GM21447 (cell line): ENCODE measurements around the gene ZNF181.
A peak's percentile ranks its signal among the peaks of the same experiment; 100 is the strongest.
"Not testable (repeated sequence)": the region's sequence is repeated elsewhere in the genome, so short reads cannot be mapped to it uniquely, and the experiment has no call there.

Experiments
- ATAC-seq: cut with Tn5 transposase; IDR thresholded peaks from one replicate; pipeline ENCODE4 v1.9.1; 2021; ENCODE audit not compliant: unreplicated experiment

ZNF181 gene

GRCh38 chr19:34733746-34734536 is at the start of gene ZNF181:
Gene ZNF181 (plus strand): TSS chr19:34734243. CDS start chr19:34735038, 795 bp downstream.
- peak; percentile 75 for ATAC-seq

GRCh38 chr19:34685266-34685665 is 48.8 kb upstream of the ZNF181 start:
- ATAC-seq = not testable (repeated sequence)

- ATAC-seq = no peak
Measured at GRCh38 chr19:34686455-34686854, 47.6 kb upstream of the ZNF181 start.

GRCh38 chr19:34687348-34687747 is 46.7 kb upstream of the ZNF181 start:
- no peak for ATAC-seq

GRCh38 chr19:34688592-34688991 is 45.5 kb upstream of the ZNF181 start:
- ATAC-seq = no peak

- ATAC-seq = no peak
Measured at GRCh38 chr19:34690372-34690771, 43.7 kb upstream of the ZNF181 start.

- no peak for ATAC-seq
Measured at GRCh38 chr19:34692549-34692948, 41.5 kb upstream of the ZNF181 start.

GRCh38 chr19:34707661-34708060 is 26.4 kb upstream of the ZNF181 start:
- no peak for ATAC-seq

GRCh38 chr19:34711890-34712289 is 22.2 kb upstream of the ZNF181 start:
- ATAC-seq = no peak

GRCh38 chr19:34712395-34713261 is 21.4 kb upstream of the ZNF181 start:
- ATAC-seq = no peak

GRCh38 chr19:34713262-34713637 is 20.8 kb upstream of the ZNF181 start:
- no peak for ATAC-seq

GRCh38 chr19:34715357-34715756 is 18.7 kb upstream of the ZNF181 start:
- no peak for ATAC-seq

GRCh38 chr19:34722353-34722752 is 11.7 kb upstream of the ZNF181 start:
- no peak for ATAC-seq

GRCh38 chr19:34725400-34725799 is 8.6 kb upstream of the ZNF181 start:
- no peak for ATAC-seq

GRCh38 chr19:34731019-34731829 is 2.8 kb upstream of the ZNF181 start:
- ATAC-seq = no peak

GRCh38 chr19:34731964-34732363 is 2.1 kb upstream of the ZNF181 start:
- no peak for ATAC-seq

GRCh38 chr19:34732612-34733211 is 1.3 kb upstream of the ZNF181 start:
- no peak for ATAC-seq

GRCh38 chr19:34733266-34733745 is 737 bp upstream of the ZNF181 start:
- peak; percentile 8 for ATAC-seq

GRCh38 chr19:34734537-34735103 is 577 bp downstream of the ZNF181 start:
- peak; percentile 32 for ATAC-seq
